ENCODE results near the gene F8. TPM values are rescaled to one million over a fixed set of nuclear protein-coding genes. Genes with fewer than 3 reads are reported as not detected.
"Not testable (repeated sequence)": the region's sequence is repeated elsewhere in the genome, so short reads cannot be mapped to it uniquely, and the experiment has no call there.

Gene F8
- total and polyA plus RNA-seq, 8 donors: 4.1 to 27.4 (median 5.2) TPM

DNA sequence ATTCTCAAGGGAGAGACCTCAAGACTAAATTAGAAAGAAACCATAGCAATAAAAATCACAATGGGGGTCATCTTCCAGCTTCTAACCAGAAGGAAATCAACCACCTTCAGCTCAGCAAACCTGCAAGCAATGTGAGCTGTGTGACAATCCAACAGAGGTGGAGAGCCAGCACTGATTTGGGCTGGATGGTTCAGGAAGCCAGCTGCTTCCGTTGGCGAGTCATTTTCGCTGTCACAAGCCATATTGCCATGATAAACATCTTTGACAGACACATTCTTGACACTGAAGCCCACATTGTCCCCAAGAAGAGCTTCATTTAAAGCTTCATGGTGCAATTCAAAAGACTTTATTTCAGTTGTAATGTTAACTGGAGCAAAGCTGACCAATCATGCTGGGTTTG, 113.7 kb downstream of the F8 start:
- Histone ChIP-seq H3K36me3 (no peaks in the 10 kb centered on the region), H3K27ac (no peak overlapping the region), H3K4me3 (no peak overlapping the region), H3K4me1 (no peaks in the 10 kb centered on the region), H3K9me3 (peaks cover 0 to 2% of the 10 kb centered on the region in 2 donors), H3K27me3 (no peaks in the 10 kb centered on the region)
- DNase-seq (no peak), ATAC-seq (no peak)
- intact Hi-C loops (cut with DNase I): no loop called here
- TF ChIP-seq, protein P1, sequence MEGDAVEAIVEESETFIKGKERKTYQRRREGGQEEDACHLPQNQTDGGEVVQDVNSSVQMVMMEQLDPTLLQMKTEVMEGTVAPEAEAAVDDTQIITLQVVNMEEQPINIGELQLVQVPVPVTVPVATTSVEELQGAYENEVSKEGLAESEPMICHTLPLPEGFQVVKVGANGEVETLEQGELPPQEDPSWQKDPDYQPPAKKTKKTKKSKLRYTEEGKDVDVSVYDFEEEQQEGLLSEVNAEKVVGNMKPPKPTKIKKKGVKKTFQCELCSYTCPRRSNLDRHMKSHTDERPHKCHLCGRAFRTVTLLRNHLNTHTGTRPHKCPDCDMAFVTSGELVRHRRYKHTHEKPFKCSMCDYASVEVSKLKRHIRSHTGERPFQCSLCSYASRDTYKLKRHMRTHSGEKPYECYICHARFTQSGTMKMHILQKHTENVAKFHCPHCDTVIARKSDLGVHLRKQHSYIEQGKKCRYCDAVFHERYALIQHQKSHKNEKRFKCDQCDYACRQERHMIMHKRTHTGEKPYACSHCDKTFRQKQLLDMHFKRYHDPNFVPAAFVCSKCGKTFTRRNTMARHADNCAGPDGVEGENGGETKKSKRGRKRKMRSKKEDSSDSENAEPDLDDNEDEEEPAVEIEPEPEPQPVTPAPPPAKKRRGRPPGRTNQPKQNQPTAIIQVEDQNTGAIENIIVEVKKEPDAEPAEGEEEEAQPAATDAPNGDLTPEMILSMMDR (IDR thresholded peaks at IDR 0.05): no peak

DNA sequence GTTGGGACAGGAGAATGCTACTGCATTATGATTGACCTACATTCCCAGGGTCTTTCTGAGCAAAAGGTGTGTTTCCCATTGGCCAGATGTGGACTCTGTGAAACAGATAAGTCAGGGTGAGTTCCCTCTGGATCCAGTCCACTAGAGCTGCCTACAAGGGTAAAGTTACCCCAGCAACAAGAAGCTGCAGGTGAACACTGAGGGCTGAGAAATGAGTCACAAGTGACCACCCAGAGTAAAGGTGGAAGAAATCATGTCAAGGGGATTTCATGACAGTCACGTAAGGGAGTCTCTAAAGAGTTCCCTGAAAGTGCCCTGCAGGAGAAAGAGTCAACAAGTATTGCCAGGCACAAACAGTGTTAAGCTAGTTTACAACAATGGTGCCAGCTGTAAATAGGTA, 120.1 kb downstream of the F8 start:
- no peaks in the 10 kb centered on the region for H3K4me1 ChIP-seq
- H3K27ac ChIP-seq: no peak overlapping the region
- no peak overlapping the region for H3K4me3 ChIP-seq
- DNase-seq (no peak), ATAC-seq (no peak)
- intact Hi-C loops (cut with DNase I): no loop called here
- no peaks in the 10 kb centered on the region for H3K27me3 ChIP-seq
- TF ChIP-seq, protein P1 (IDR thresholded peaks at IDR 0.05): no peak
- H3K9me3 ChIP-seq: no peaks in the 10 kb centered on the region
- H3K36me3 ChIP-seq: no peaks in the 10 kb centered on the region

DNA sequence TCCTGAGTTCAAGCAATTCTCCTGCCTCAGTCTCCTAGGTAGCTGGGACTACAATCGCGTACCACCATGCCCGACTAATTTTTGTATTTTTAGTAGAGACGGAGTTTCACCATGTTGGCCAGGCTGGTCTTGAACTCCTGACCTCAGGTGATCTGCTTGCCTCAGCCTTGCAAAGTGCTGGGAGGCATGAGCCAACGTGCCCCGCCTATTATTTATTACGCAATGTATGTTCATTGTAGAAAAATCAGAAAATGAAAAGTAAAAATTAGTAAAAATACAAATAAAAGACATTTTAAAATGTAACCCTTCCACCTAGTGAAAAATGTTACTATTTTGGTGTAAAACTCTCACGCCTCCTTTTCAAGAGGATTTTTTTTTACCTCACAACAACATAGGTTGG, 122.2 kb downstream of the F8 start:
- Histone ChIP-seq H3K9me3 (no peaks in the 10 kb centered on the region), H3K36me3 (no peaks in the 10 kb centered on the region), H3K4me1 (no peaks in the 10 kb centered on the region), H3K27ac (no peak overlapping the region), H3K27me3 (no peaks in the 10 kb centered on the region), H3K4me3 (no peak overlapping the region)
- intact Hi-C loops (cut with DNase I): no loop called here
- no peak for ATAC-seq
- DNase-seq: no peak
- TF ChIP-seq, protein P1 (IDR thresholded peaks at IDR 0.05): no peak

DNA sequence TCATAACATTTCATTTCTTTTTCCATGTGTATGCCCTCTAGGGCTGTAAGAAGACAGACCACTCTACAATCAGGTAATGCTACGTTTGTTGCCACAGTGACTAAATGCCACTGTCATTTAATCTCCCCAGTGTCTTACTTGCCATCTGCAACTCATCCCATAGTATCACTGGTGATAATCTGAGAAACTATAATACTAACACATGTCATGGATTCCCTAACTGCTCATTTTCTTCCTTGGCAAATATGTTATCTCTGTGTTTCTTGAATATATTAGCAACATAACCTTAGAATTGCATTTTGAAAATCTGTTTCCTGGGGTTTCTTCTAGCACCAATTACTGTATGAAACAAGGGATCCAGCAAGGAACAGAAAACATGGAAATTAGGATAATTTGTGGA, 130.2 kb downstream of the F8 start:
- no peak overlapping the region for H3K27ac ChIP-seq
- TF ChIP-seq, protein P1 (IDR thresholded peaks at IDR 0.05): no peak
- no peaks in the 10 kb centered on the region for H3K9me3 ChIP-seq
- no peaks in the 10 kb centered on the region for H3K4me1 ChIP-seq
- DNase-seq (peak in 1 of 4 donors; percentile 3), ATAC-seq (no peak)
- H3K4me3 ChIP-seq: no peak overlapping the region
- H3K36me3 ChIP-seq: no peaks in the 10 kb centered on the region
- H3K27me3 ChIP-seq: no peaks in the 10 kb centered on the region
- intact Hi-C loops (cut with DNase I): no loop called here

DNA sequence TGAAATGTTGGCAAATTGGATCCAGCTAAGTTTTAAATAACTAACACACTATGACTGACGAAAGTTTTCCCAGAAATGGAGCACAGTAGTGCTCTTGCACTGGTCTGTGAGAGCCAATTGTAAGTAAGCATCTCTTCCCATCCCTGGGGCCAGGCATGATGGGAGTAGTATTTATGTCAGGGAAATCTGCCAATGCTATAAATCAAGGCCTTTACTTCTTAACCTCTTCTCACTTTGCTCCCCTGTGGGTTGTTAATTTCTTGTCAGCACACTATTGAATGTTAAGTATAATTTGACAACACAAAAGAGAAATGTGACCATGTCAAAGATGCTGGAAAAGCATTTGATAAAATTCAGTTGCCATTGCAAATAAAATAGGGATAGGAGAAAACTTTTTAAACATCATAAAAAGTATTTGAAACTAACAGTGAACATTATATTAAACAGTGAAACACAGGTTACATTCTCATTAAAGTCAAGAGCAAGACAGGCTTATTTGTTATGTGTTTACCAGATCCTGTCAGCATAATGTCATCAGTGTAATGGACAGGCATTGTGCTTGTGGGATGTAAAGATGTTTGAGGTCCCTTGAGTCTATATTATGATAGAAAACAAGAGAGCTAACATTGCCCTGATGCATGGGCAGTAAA, 131.4 kb downstream of the F8 start:
- no peaks in the 10 kb centered on the region for H3K9me3 ChIP-seq
- DNase-seq: no peak
- intact Hi-C loops (cut with DNase I): no loop called here
- no peaks in the 10 kb centered on the region for H3K4me1 ChIP-seq
- no peak overlapping the region for H3K27ac ChIP-seq
- no peak overlapping the region for H3K4me3 ChIP-seq
- TF ChIP-seq, protein P1 (IDR thresholded peaks at IDR 0.05): no peak
- ATAC-seq: no peak
- no peaks in the 10 kb centered on the region for H3K36me3 ChIP-seq
- H3K27me3 ChIP-seq: no peaks in the 10 kb centered on the region

DNA sequence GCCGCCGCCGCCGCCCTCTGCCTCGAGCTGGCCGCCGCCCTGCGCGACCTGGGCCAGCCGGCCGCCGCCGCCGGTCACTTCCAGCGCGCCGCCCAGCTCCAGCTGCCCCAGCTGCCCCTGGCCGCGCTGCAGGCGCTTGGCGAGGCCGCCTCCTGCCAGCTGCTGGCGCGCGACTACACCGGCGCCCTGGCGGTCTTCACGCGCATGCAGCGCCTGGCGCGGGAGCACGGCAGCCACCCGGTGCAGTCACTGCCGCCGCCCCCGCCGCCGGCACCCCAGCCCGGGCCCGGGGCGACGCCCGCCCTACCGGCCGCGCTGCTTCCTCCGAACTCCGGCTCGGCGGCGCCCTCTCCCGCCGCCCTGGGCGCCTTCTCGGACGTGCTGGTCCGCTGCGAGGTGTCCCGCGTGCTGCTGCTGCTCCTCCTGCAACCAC, 135.7 kb downstream of the F8 start:
- H3K27me3 ChIP-seq; H3K9me3 ChIP-seq; H3K36me3 ChIP-seq; intact Hi-C loops (cut with DNase I); H3K4me1 ChIP-seq; DNase-seq; H3K27ac ChIP-seq; H3K4me3 ChIP-seq: not testable (repeated sequence)
- peak; percentile 80 for ATAC-seq

DNA sequence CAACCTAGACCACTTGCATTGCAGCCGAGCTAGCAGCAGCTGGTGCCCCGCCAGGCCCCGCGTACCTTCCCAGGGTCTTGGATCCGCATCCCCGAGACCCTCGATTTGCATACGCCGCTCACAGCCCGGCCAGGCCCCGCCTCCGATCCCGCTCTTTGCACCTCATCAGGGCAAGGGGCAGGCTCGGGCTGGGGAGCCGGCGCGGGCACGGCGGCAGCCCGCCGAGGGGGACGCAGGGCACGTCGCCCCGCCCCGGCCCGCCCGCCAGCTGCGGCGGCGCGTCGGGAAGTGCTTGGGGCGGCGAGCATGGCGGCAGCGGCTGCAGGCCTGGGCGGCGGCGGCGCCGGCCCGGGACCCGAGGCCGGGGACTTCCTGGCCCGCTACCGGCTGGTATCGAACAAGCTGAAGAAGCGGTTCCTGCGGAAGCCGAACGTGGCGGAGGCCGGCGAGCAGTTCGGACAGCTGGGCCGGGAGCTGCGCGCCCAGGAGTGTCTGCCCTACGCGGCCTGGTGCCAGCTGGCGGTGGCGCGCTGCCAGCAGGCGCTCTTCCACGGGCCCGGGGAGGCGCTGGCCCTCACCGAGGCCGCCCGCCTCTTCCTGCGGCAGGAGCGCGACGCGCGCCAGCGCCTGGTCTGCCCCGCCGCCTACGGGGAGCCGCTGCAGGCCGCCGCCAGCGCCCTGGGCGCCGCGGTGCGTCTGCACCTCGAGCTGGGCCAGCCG, 136.3 kb downstream of the F8 start, which contains the start of gene F8A1:
TSS of gene F8A1 (plus strand) at position 287 of the 720 bp plus-strand sequence. CDS start at position 307, 20 bp downstream.
- H3K9me3 ChIP-seq; H3K4me3 ChIP-seq; H3K27ac ChIP-seq; H3K36me3 ChIP-seq; H3K27me3 ChIP-seq; H3K4me1 ChIP-seq; intact Hi-C loops (cut with DNase I): not testable (repeated sequence)
- peak in 1 of 4 donors; percentile 83 for DNase-seq
- peak; percentile 79 for ATAC-seq

DNA sequence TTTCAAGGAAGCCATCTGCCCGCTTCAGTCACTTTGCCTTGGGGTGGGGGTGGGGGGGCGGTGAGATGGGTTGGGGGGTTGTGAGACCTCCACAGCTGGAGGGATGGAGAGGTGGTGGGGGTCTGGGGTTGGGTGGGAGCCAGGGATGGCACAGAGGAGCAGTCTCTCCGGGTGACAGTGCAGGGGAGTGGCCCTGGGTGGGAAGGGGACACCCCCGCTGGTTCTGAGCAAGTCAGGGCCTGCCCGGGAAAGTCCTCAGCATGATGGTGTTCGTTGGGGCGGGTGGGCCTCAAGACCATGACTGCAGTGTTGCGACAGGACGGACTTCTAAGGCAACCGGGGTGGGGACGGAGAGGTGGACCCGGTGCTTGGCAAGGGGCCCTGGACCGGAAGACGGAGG, 137.0 kb downstream of the F8 start:
- H3K4me3 ChIP-seq; intact Hi-C loops (cut with DNase I); H3K27ac ChIP-seq; H3K9me3 ChIP-seq; H3K4me1 ChIP-seq; H3K27me3 ChIP-seq; ATAC-seq; H3K36me3 ChIP-seq: not testable (repeated sequence)
- peak in 1 of 4 donors; percentile 20 for DNase-seq

All from left lung (tissue), 10 donors.